ENCODE data around the gene STX5.
"Not testable (repeated sequence)": the region's sequence is repeated elsewhere in the genome, so short reads cannot be mapped to it uniquely, and the experiment has no call there.

STX5 gene

GRCh38 chr11:62854013-62854824, 22.4 kb upstream of the STX5 start:
- DNase-seq (ENCODE audit: low read depth), result no peak

- DNase-seq (ENCODE audit: low read depth), result no peak
These were observed 21.6 kb upstream of the STX5 start for GRCh38 chr11:62853279-62853965.

- no peak for DNase-seq (ENCODE audit: low read depth)
These were observed 20.8 kb upstream of the STX5 start for GRCh38 chr11:62852523-62853188.

DNA sequence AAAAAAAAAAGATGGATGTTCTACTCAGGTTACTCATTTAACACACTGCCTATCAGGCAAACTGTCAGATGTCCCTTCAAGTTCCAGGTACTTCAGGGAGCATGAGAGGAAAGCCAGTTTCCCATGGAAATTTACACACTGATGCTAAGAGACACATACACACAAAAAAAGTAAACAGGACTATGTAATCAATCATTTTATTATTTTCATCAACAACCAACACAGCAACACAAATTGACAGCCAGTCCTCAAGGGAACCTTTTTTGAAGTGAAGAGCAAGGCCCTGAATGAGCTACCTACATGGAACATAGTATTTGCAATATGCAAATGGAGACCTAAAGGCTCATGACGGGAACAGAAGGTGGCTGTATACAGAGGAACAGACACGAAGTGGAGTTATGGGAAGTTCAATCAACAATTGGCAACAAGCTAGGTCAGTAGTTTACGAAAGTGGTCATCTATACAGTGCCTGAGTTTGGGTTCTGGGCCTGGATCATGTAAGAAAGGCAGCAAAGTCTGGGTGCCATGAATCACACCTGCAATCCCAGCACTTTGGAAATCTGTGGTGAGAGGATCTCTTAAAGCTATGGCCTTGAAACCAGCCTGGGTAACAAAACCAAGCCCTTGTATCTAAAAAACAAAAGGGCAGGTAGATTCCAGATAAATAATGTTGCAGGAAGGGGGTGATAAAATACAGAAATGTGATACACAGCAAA, 20.1 kb upstream of the STX5 start:
- no peak for DNase-seq (ENCODE audit: low read depth)

DNA sequence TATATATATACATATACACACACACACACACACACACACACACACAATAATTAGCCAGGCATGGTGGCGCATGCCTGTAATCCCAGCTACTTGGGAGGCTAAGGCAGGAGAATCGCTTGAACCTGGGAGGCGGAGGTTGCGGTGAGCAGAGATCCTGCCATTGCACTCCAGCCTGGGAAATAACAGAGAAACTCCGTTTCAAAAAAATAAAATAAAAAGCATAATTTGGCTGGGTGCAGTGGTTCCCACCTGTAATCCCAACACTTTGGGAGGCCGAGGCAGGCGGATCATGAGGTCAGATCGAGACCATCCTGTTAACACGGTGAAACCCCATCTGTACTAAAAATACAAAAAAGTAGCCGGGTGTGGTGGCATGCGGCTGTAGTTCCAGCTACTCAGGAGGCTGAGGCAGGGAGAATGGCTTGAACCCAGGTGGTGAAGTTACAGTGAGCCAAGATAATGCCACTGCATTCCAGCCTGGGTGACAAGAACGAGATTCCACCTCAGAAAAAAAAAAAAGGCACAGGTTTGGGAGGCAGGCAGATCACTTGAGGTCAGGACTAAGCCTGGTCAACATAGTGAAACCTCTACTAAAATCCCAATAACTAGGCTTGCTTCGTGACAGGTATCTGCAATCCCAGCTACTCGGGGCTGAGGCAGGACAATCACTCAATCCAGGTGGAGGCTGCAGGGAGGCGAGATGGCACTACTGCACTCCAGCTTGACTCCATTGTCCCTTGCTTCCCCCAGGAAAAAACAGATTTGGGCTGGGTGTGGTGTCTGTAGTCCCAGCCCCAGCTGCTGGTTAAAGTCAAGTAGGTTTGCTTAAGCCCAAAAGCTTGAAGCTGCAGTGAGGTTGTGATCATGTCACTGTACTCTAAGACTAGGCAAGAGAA, 19.3 kb upstream of the STX5 start:
- DNase-seq (ENCODE audit: low read depth), result peak; percentile 15

GRCh38 chr11:62847767-62848314, 16.0 kb upstream of the STX5 start:
- no peak for DNase-seq (ENCODE audit: low read depth)

GRCh38 chr11:62846177-62846576, 14.3 kb upstream of the STX5 start:
- DNase-seq (ENCODE audit: low read depth), result no peak

- no peak for DNase-seq (ENCODE audit: low read depth)
These were observed 12.3 kb upstream of the STX5 start for GRCh38 chr11:62844154-62844553.

- DNase-seq (ENCODE audit: low read depth), result no peak
These were observed 11.6 kb upstream of the STX5 start for GRCh38 chr11:62843466-62843865.

DNA sequence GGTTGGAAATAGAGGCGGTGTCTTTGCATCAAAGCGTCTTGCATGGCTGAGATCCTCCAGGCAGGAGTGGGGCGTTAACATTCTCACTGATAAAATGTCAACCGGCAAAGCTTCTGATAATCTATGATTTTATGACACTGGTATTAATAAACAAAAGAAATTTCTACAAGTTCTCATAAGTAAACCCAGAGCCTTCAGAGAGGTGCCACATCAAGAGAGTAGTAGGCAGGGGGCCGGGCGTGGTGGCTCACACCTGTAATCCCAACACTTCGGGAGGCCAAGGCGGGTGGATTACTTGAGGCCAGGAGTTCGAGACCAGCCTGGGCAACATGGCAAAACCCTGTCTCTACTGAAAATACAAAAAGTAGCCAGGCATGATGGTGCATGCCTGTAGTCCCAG, 11.0 kb upstream of the STX5 start:
- DNase-seq (ENCODE audit: low read depth), result not testable (repeated sequence)

- DNase-seq (ENCODE audit: low read depth), result no peak
These were observed 10.4 kb upstream of the STX5 start for GRCh38 chr11:62842171-62842741.

- peak; percentile 49 for DNase-seq (ENCODE audit: low read depth)
These were observed 9.7 kb upstream of the STX5 start for GRCh38 chr11:62841361-62842170.

GRCh38 chr11:62840721-62841360, 9.0 kb upstream of the STX5 start:
- DNase-seq (ENCODE audit: low read depth), result peak; percentile 74

- DNase-seq (ENCODE audit: low read depth), result peak; percentile 80
These were observed 7.4 kb upstream of the STX5 start, which contains the start of gene WDR74 for GRCh38 chr11:62839050-62839945. TSS of gene WDR74 (minus strand) at chr11:62839590. CDS start at chr11:62839570, 20 bp downstream.

DNA sequence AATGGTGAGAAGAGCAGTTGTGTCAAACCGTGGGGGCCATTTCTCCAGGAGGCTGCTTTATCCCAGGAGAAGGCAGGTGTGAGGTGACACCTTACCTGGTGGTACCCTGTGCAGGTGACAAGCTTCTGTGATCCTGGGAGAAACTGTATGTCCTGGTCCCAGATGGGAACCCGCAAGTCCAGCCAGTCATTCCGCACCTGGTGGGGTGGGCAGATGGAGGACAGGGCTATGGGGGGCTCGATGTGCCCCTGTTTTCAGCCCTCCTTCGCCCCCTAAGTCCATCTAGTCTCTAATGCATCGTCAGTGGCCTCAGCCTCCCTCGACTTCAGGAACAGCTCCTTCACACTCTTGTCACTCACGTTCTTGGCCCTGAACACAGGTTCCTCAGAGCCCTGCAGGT, 3.5 kb upstream of the STX5 start:
- DNase-seq (ENCODE audit: low read depth), result no peak

DNA sequence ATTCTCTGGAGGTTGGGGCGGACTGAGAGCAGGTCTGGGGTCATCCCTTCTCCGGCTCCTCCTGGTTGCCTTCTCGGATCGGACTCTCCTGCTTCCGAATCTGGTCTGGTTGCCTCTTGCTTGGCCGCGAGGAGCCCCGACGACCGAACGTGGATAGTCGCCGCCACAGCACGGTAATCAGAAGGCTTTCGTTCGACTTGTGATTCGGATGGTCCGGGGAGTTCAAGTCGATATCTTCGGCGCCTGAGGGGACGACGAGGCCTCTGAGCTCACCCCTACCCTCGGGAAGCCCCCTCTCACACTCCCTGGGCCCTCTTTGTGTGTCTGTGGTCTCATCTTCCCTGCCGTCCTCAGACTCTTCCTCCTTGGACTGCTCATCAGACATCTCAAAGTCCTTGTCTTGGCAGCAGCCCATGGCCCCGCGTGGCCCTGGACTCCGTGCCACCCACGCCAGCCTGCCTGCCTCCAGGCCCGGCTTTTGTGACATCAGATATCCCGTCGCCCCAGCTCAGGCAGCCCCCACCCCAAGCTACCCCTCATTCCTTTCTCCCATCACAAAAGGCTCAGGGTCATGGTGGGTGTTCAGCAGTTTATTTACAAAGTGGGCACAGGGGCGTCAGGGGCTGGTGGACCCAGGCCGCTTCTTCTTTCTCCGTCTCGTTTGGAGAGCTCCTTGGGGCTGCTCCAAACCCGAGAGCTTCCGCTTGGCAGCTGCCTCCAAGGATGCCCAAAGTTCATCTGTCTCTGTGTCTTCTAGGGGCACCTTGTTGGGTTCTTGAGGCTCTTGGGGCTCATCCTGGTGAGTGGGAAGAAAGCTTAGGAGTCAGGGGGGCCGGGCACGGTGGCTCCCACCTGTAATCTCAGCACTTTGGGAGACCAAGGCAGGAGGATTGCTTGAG, 734 bp upstream of the STX5 start, which contains the start of gene TEX54:
Gene TEX54 (minus strand): TSS at position 506 of the 899 bp plus-strand sequence.
- DNase-seq (ENCODE audit: low read depth), result no peak
